Neural cell (in vitro differentiated cells): ENCODE results near the gene PLA2G2D.

Experiments used
- CTCF ChIP-seq: fragments of 450-650 bp; IDR thresholded peaks from 2 replicates; pipeline ENCODE4 v1.5.1; 2014; ENCODE audit warnings: antibody characterized with exemption, mild to moderate bottlenecking, moderate library complexity; ENCODE audit not compliant: poor library complexity, severe bottlenecking
- RAD21 ChIP-seq: fragments of 450-650 bp; conservative IDR thresholded peaks from 2 replicates; pipeline ENCODE4 v1.6.1; 2014; ENCODE audit warnings: antibody characterized with exemption, mild to moderate bottlenecking, moderate library complexity
- REST ChIP-seq: IDR thresholded peaks from 2 replicates; pipeline ENCODE4 v1.6.1; 2012; ENCODE audit warnings: borderline replicate concordance

- peak; percentile 43 for TF ChIP-seq CTCF
- peak; percentile 47 for TF ChIP-seq RAD21
- TF ChIP-seq REST = no peak
Observed at GRCh38 chr1:20165522-20165951, 46.2 kb upstream of the PLA2G2D start.
